Pancreas (tissue), 10 donors: ENCODE measurements around the gene MTCL1. TPM values are rescaled to one million over a fixed set of nuclear protein-coding genes. Genes with fewer than 3 reads are reported as not detected.

ENCODE experiments used
- ATAC-seq, 4 donors: fragments of 200-7000 bp; cut with Tn5 transposase; one replicate each; pipeline versions ENCODE4 v1.8.0 to v1.9.1; 2020; ENCODE audit warnings: mild to moderate bottlenecking in 4 of 4, moderate library complexity in 4 of 4
- DNase-seq, 6 donors: peaks; one replicate each; pipeline ENCODE4 v3.0.0-alpha.2; 2020
- FAIRE-seq: peaks from 2 replicates; lab custom pipeline; 2012; peaks lifted over from hg19 to GRCh38; lab: Jason Lieb, UNC
- H3K27ac ChIP-seq, 4 donors: fragments of 200-600 bp; sonication (generic); 1 replicate in 3 of 4; 2 replicates in 1 of 4; pipeline versions ENCODE4 v1.5.0 to v1.8.0; 2020
- H3K27me3 ChIP-seq, 4 donors: fragments of 200-600 bp; one replicate each; pipeline ENCODE4 v1.8.0; 2021
- H3K36me3 ChIP-seq, 3 donors: fragments of 200-600 bp; sonication (generic) in 1 of 3; one replicate each; pipeline versions ENCODE4 v1.5.0 to v1.8.0; 2020 to 2021
- H3K4me1 ChIP-seq, 3 donors: fragments of 200-600 bp; one replicate each; pipeline ENCODE4 v1.8.0; 2021
- H3K4me3 ChIP-seq, 4 donors: fragments of 200-600 bp; sonication (generic) in 2 of 4; one replicate each; pipeline versions ENCODE4 v1.5.0 to v1.8.0; 2020 to 2021
- H3K9me3 ChIP-seq, 4 donors: fragments of 200-600 bp; one replicate each; pipeline ENCODE4 v1.8.0; 2021
- WGBS, 2 donors: extraction: QIAGEN DNeasy Blood & Tissue Kit; methylation state at CpG; one replicate each; pipeline ENCODE4 v1.1.7; 2013; 5-methylcytosine and 5-hydroxymethylcytosine counted together
- intact Hi-C, 3 donors: fragments of 100-400 bp; cut with DNase I; formaldehyde crosslinking; loops; one replicate each; pipeline versions ENCODE4 v1.11.1 to v1.14.2; 2022
- polyA plus RNA-seq, 2 donors: library from polyadenylated mRNA; stranded (reverse); fragments of 200-250 nt; gene quantifications; one replicate each; pipeline ENCODE4 v1.2.3, GENCODE V29; 2013
- total RNA-seq, 6 donors: library from RNA; stranded (reverse); fragmentation: NEBNext Ultra II Directional in 4 of 6; extraction: Animal tissue kit (Norgen Biotek cat#: 25700) in 4 of 6; gene quantifications; one replicate each; pipeline versions ENCODE4 v1.2.1 to v1.2.4, GENCODE V29; 2021 to 2023
- TF ChIP-seq, protein P1 (sequence below), 4 donors: fragments of 200-600 bp; sonication (generic) in 3 of 4; IDR thresholded peaks; one replicate each; pipeline versions ENCODE4 v1.5.0 to v1.8.0; 2021; ENCODE audit warnings: antibody characterized with exemption in 4 of 4
- donor health status: healthy with polysubstance abuse.
- donor health status: DM: no; HTN: no; CAD: no; lungs with moderate emphysema.
- donor health status: DM: no; HTN: no; CAD: no.
- donor health status: control.
- donor health status: control.
- donor health status: Bipolar disorder and iron deficiency.
- donor health status: DM: yes; HTN: yes; CAD: no.
- donor health status: DM: no; HTN: no; CAD: no.
- donor health status: DM: no; HTN: no; CAD: no.
- donor health status: DM: yes; HTN: yes; CAD: no.

The MTCL1 gene
- total and polyA plus RNA-seq, 8 donors, result 9.2 to 18.4 (median 12.9) TPM

DNA sequence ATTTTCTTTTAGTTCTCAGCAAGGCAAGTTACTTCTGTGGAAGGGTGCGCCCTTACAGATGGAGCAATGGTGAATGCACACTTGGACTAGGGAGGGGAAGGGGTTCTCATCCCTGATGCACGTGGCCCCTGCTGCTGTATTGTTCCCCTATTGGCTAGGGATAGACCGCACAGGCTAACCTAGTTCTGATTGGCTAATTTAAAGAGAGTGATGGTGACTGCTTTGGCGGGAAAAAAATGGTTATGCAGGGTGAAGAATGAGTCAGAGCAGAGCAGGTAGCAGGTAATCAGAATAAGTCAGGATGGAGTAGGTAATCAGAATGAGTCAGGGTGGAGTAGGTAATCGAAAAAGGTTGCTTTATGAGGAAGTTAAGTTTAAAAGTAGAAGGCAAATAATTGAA is 171.5 kb downstream of the MTCL1 start:
- Histone ChIP-seq H3K27ac (no peak overlapping the region), H3K27me3 (no peaks in the 10 kb centered on the region), H3K4me1 (no peaks in the 10 kb centered on the region), H3K4me3 (no peak overlapping the region), H3K9me3 (no peaks in the 10 kb centered on the region), H3K36me3 (no peaks in the 10 kb centered on the region)
- DNase-seq (no peak), ATAC-seq (no peak), FAIRE-seq (no peak)
- WGBS, 2 donors, result 72 to 75% methylated on average over 5 of the region's 5 CpGs
- TF ChIP-seq, protein P1, sequence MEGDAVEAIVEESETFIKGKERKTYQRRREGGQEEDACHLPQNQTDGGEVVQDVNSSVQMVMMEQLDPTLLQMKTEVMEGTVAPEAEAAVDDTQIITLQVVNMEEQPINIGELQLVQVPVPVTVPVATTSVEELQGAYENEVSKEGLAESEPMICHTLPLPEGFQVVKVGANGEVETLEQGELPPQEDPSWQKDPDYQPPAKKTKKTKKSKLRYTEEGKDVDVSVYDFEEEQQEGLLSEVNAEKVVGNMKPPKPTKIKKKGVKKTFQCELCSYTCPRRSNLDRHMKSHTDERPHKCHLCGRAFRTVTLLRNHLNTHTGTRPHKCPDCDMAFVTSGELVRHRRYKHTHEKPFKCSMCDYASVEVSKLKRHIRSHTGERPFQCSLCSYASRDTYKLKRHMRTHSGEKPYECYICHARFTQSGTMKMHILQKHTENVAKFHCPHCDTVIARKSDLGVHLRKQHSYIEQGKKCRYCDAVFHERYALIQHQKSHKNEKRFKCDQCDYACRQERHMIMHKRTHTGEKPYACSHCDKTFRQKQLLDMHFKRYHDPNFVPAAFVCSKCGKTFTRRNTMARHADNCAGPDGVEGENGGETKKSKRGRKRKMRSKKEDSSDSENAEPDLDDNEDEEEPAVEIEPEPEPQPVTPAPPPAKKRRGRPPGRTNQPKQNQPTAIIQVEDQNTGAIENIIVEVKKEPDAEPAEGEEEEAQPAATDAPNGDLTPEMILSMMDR (IDR thresholded peaks at IDR 0.05), result no peak
- intact Hi-C loops, result no loop called here

DNA sequence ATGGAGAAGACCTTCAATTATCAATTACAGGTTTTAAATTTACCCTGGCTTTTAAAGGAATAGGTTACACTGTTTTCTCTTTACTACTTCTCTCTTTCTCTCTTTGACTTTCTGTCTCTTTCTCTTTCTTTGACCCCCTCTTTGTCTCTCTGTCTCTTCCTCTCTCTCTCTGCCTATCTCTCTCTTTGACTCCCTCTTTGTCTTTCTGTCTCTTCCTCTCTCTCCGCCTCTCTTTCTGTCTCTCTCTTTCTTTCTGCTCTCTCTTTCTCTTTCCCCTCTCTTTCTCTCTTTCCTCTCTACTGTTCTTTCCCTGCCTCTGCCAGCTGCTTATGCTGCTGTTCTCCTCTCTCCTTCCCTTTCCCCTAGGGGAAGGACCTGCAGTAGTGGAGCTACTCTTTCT is 175.7 kb downstream of the MTCL1 start:
- Histone ChIP-seq H3K4me1 (no peaks in the 10 kb centered on the region), H3K4me3 (no peak overlapping the region), H3K36me3 (no peaks in the 10 kb centered on the region), H3K27ac (no peak overlapping the region), H3K9me3 (peaks cover 0 to 3% (median 0%) of the 10 kb centered on the region in 4 donors), H3K27me3 (no peaks in the 10 kb centered on the region)
- DNase-seq (no peak), FAIRE-seq (no peak), ATAC-seq (no peak)
- 90 to 95% methylated on average over 1 of the region's 1 CpG for WGBS, 2 donors
- TF ChIP-seq, protein P1 (IDR thresholded peaks at IDR 0.05), result no peak
- intact Hi-C loops, result no loop called here

Other genes with a start within 250 kb of the MTCL1 start
- gene RAB12, start 96.1 kb upstream of the MTCL1 start, total RNA-seq, result 10 to 100 TPM in 3 of 6 donors, 1 to 10 TPM in 3; 7.1 to 15.3 (median 10.3) TPM
- gene RAB12, start 96.1 kb upstream of the MTCL1 start, polyA plus RNA-seq, result 10 to 100 TPM; 14.0 to 23.2 TPM